ENCODE measurements around the gene LLGL2.

LLGL2 gene

DNA sequence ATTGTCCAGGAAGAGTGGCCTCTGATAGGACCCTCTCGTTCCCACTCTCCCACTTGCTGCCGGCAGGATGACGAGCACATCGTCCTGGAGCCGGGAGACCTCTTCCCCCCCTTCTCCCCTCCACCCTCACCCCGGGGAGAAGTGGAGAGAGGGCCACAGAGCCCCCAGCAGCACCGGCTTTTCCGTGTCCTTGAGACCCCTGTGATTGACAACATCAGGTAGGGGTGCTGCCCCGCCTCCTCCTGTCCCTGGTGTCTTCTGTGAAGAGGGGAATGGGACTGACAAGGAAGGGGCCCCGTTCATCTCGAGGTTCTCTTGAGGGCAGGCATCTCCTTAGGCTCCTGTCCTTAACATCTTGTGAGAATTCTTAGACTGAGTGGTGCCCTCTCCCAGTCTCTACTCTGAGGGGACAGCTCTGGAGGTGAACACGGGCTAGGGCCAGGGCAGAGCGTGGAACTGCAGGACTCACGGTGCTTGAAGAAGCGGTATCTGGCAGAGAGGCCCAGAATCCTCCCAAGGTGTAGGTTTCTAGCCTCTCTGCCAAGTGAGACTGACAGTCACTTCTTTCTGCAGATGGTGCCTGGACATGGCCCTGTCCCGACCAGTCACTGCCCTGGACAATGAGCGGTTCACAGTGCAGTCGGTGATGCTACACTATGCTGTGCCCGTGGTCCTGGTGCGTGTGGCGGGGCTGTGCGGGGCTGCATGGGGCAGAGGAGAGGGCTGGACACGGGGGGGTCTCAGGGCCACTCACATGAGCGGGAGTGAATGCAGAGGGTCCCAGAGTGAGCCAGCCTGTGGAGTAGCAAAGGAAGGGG lies 36.6 kb upstream of the LLGL2 start:
- Histone ChIP-seq H3K27ac (ENCODE audit: poor library complexity, severe bottlenecking) (no peak overlapping the region), H3K4me1 (ENCODE audit: insufficient read depth, poor library complexity, severe bottlenecking) (no peaks in the 10 kb centered on the region)
- no peak for DNase-seq (ENCODE audit: low spot score)

GRCh38 chr17:75489511-75489955 lies 36.0 kb upstream of the LLGL2 start:
- ATAC-seq (ENCODE audit: low read depth) (no peak), DNase-seq (ENCODE audit: low spot score) (no peak)
- TF ChIP-seq CTCF (IDR thresholded peaks at IDR 0.05; ENCODE audit: poor library complexity, severe bottlenecking): no peak
- no peaks in the 10 kb centered on the region for H3K9me3 ChIP-seq (ENCODE audit: severe bottlenecking)
- no peak overlapping the region for H3K4me3 ChIP-seq (ENCODE audit: severe bottlenecking)
- H3K27me3 ChIP-seq (ENCODE audit: insufficient read depth, poor library complexity, severe bottlenecking): no peaks in the 10 kb centered on the region
- no peak overlapping the region for H3K27ac ChIP-seq (ENCODE audit: poor library complexity, severe bottlenecking)
- H3K4me1 ChIP-seq (ENCODE audit: insufficient read depth, poor library complexity, severe bottlenecking): no peaks in the 10 kb centered on the region
- no peaks in the 10 kb centered on the region; the same call in 1 of the 2 replicates for H3K36me3 ChIP-seq (ENCODE audit: low read depth)

More for the DNA sequence above, 36.6 kb upstream of the LLGL2 start:
- no peak overlapping the region for H3K4me3 ChIP-seq (ENCODE audit: severe bottlenecking)
- no peak for TF ChIP-seq CTCF (IDR thresholded peaks at IDR 0.05; ENCODE audit: poor library complexity, severe bottlenecking)
- no peaks in the 10 kb centered on the region; the same call in 1 of the 2 replicates for H3K36me3 ChIP-seq (ENCODE audit: low read depth)
- H3K27me3 ChIP-seq (ENCODE audit: insufficient read depth, poor library complexity, severe bottlenecking): no peaks in the 10 kb centered on the region
- no peaks in the 10 kb centered on the region for H3K9me3 ChIP-seq (ENCODE audit: severe bottlenecking)
- ATAC-seq (ENCODE audit: low read depth): 0 out of 3 replicates have a peak, but pooled peaks have one; percentile 8

DNA sequence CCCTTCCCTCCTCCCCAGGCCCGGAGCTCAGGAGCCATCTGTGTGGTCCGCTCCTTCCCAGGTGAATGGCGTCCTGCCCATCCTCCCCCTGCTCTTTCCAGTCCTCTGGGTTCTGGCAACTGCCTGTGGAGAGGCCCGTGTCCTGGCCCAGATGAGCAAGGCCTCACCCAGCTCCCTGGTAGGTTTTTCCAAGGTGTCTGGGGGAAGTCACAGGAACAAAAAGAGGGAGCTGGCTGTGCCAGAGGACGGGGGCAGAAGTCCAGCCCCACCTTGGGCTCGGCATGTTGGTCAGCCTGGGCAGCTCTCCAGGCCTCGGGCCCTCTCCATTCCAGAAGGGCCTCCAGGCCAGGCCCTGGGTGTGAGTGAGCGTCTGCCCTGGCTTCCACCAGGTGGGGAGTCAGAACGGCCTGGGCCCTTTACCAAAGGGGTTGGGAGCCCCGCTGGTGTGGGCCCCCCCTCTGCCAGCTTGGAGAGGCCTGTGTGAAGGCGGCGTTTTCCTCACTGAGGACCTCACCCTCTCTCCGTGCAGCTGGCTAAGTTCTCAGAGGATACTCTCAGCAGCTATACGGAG lies 35.2 kb upstream of the LLGL2 start:
- Histone ChIP-seq H3K27ac (ENCODE audit: poor library complexity, severe bottlenecking) (no peak overlapping the region), H3K4me3 (ENCODE audit: severe bottlenecking) (no peak overlapping the region), H3K27me3 (ENCODE audit: insufficient read depth, poor library complexity, severe bottlenecking) (no peaks in the 10 kb centered on the region), H3K4me1 (ENCODE audit: insufficient read depth, poor library complexity, severe bottlenecking) (no peaks in the 10 kb centered on the region), H3K9me3 (ENCODE audit: severe bottlenecking) (no peaks in the 10 kb centered on the region), H3K36me3 (ENCODE audit: low read depth) (no peaks in the 10 kb centered on the region; the same call in 1 of the 2 replicates)
- ATAC-seq (ENCODE audit: low read depth) (no peak), DNase-seq (ENCODE audit: low spot score) (no peak)
- TF ChIP-seq CTCF (IDR thresholded peaks at IDR 0.05; ENCODE audit: poor library complexity, severe bottlenecking): no peak

DNA sequence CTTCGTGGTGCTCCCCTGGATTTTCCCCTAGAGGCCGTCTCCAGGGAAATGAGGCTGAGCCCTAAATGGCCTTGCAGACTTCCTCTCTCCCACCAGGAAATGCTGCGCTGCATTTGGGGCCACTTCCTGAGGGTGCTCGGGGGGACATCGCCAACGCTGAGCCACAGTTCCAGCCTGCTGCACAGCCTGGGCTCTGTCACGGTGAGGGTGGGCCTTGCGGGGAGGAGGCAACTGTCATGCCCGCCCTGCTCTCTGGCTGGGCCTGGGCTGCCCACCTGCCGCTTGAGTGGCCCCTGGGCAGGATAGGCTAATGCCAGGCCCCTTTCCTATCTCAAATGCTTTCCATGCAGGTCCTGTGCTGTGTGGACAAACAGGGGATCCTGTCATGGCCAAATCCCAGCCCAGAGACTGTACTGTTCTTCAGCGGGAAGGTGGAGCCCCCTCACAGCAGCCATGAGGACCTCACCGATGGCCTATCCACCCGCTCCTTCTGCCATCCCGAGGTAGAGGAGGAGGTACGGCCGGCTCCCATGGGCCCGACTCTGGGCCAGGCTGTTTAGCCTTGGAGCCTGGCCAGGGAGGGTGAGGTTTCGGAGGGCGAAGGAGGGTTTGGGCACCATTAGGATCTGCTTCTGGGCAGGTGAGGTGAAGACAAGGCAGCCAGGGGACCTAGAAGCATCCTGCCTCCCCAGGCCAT lies 34.4 kb upstream of the LLGL2 start:
- H3K4me1 ChIP-seq (ENCODE audit: insufficient read depth, poor library complexity, severe bottlenecking): no peaks in the 10 kb centered on the region
- no peak for TF ChIP-seq CTCF (IDR thresholded peaks at IDR 0.05; ENCODE audit: poor library complexity, severe bottlenecking)

More for the DNA sequence above, 34.4 kb upstream of the LLGL2 start:
- ATAC-seq (ENCODE audit: low read depth): no peak
- Histone ChIP-seq H3K36me3 (ENCODE audit: low read depth) (no peaks in the 10 kb centered on the region; the same call in 1 of the 2 replicates), H3K27me3 (ENCODE audit: insufficient read depth, poor library complexity, severe bottlenecking) (no peaks in the 10 kb centered on the region), H3K27ac (ENCODE audit: poor library complexity, severe bottlenecking) (no peak overlapping the region), H3K4me3 (ENCODE audit: severe bottlenecking) (no peak overlapping the region), H3K9me3 (ENCODE audit: severe bottlenecking) (no peaks in the 10 kb centered on the region)
- no peak for DNase-seq (ENCODE audit: low spot score)

Data from RWPE2 (cell line).